ENCODE results near the gene RPS6KC1. TPM values are rescaled to one million over a fixed set of nuclear protein-coding genes. Genes with fewer than 3 reads are reported as not detected.

The RPS6KC1 gene
- total RNA-seq, 6 donors from 2014 or later, result 8.3 to 31.4 (median 15.1) TPM

GRCh38 chr1:213276236-213276635 is 225.2 kb downstream of the RPS6KC1 start:
- no peak overlapping the region for H3K4me3 ChIP-seq
- no peaks in the 10 kb centered on the region for H3K27me3 ChIP-seq
- peaks cover 0 to 18% (median 0%) of the 10 kb centered on the region in 4 donors for H3K36me3 ChIP-seq
- H3K4me1 ChIP-seq, result no peaks in the 10 kb centered on the region
- ATAC-seq (ENCODE audit: low FRiP score in 2 of 2) (no peak), DNase-seq (no peak)
- no peaks in the 10 kb centered on the region for H3K9me3 ChIP-seq
- H3K27ac ChIP-seq, result no peak overlapping the region
- no peak for TF ChIP-seq POLR2AphosphoS5 (IDR thresholded peaks at IDR 0.05)
- no peak for TF ChIP-seq POLR2A (IDR thresholded peaks at IDR 0.05)
- no peak for TF ChIP-seq CTCF (IDR thresholded peaks at IDR 0.05)
- TF ChIP-seq EP300 (IDR thresholded peaks at IDR 0.05), result no peak
- 93 to 94% methylated on average over 2 of the region's 2 CpGs for WGBS, 2 donors

GRCh38 chr1:213277036-213277435 is 226.0 kb downstream of the RPS6KC1 start:
- Histone ChIP-seq H3K27me3 (no peaks in the 10 kb centered on the region), H3K9me3 (no peaks in the 10 kb centered on the region), H3K4me1 (no peaks in the 10 kb centered on the region), H3K36me3 (peaks cover 0 to 18% (median 0%) of the 10 kb centered on the region in 4 donors), H3K4me3 (no peak overlapping the region), H3K27ac (no peak overlapping the region)
- 78 to 81% methylated on average over 2 of the region's 2 CpGs for WGBS, 2 donors
- no peak for TF ChIP-seq EP300 (IDR thresholded peaks at IDR 0.05)
- no peak for TF ChIP-seq POLR2AphosphoS5 (IDR thresholded peaks at IDR 0.05)
- TF ChIP-seq CTCF (IDR thresholded peaks at IDR 0.05), result no peak
- TF ChIP-seq POLR2A (IDR thresholded peaks at IDR 0.05), result no peak
- no peak for ATAC-seq (ENCODE audit: low FRiP score in 2 of 2)
- DNase-seq, result no peak

GRCh38 chr1:213279410-213279809 is 228.4 kb downstream of the RPS6KC1 start:
- H3K27me3 ChIP-seq, result no peaks in the 10 kb centered on the region
- ATAC-seq (ENCODE audit: low FRiP score in 2 of 2) (no peak), DNase-seq (no peak)
- no peak overlapping the region for H3K4me3 ChIP-seq
- H3K4me1 ChIP-seq, result no peaks in the 10 kb centered on the region
- TF ChIP-seq POLR2A (IDR thresholded peaks at IDR 0.05) (no peak), CTCF (IDR thresholded peaks at IDR 0.05) (no peak), EP300 (IDR thresholded peaks at IDR 0.05) (no peak), POLR2AphosphoS5 (IDR thresholded peaks at IDR 0.05) (no peak)
- no peaks in the 10 kb centered on the region for H3K36me3 ChIP-seq
- no peaks in the 10 kb centered on the region for H3K9me3 ChIP-seq
- no peak overlapping the region for H3K27ac ChIP-seq

DNA sequence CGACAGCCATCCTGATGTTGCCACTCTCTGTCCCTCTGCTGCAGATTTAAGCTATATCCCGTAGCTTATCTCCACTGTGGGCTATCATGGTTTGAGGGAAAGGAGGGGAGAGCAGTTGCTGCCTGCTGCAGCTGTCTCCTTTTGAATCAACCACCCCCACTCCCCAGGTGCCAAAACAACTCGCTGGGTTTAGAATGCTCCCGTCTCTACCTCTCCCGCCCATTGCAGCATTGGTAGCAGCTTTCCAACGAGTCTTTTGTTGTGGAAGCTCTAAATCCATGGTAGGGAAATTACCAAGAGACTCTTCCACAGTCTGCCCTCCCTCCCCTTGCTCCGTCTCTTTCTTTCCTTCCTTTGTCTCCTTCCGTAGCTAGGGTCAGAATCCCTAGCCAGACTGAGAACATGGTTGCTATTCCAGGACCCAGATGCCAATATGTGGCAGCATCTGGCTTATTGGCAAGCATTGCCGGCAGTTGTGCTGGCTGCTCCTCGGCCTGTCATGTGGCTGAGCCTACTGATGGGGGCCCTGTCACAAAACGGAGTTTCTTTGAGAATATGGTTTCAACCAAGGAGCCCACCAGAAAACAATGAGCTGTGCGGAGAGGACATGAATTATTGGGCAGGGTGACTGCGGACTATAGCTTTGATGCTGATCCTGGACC is 230.7 kb downstream of the RPS6KC1 start:
- Histone ChIP-seq H3K36me3 (no peaks in the 10 kb centered on the region), H3K4me1 (no peaks in the 10 kb centered on the region), H3K9me3 (no peaks in the 10 kb centered on the region), H3K27ac (no peak overlapping the region), H3K4me3 (no peak overlapping the region), H3K27me3 (no peaks in the 10 kb centered on the region)
- ATAC-seq (ENCODE audit: low FRiP score in 2 of 2), result no peak
- 82 to 84% methylated on average over 13 of the region's 13 CpGs for WGBS, 2 donors
- DNase-seq, result no peak
- TF ChIP-seq EP300 (IDR thresholded peaks at IDR 0.05) (no peak), CTCF (IDR thresholded peaks at IDR 0.05) (no peak), POLR2AphosphoS5 (IDR thresholded peaks at IDR 0.05) (no peak), POLR2A (IDR thresholded peaks at IDR 0.05) (no peak)

DNA sequence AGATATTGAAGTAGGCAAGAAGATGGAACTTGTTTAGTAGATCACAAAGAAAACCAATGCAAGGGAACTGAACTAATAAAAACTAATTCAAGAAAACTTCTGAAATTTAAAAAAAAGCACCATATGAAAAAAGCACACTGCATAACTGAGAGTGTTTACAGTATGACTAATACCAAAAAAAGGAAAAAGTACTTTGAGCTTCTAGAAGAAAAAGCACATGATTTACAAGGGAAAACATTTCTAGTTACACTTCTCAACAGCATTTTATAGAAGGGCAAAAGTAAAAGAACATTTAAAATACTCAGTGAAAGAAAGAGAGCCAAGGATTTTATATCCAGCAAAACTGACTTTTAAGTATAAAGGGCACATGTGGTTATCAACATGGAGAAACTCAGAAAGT is 233.6 kb downstream of the RPS6KC1 start:
- ATAC-seq (ENCODE audit: low FRiP score in 2 of 2) (no peak), DNase-seq (no peak)
- no peak for TF ChIP-seq EP300 (IDR thresholded peaks at IDR 0.05)
- TF ChIP-seq POLR2AphosphoS5 (IDR thresholded peaks at IDR 0.05), result no peak
- TF ChIP-seq POLR2A (IDR thresholded peaks at IDR 0.05), result no peak
- TF ChIP-seq CTCF (IDR thresholded peaks at IDR 0.05), result no peak
- Histone ChIP-seq H3K9me3 (no peaks in the 10 kb centered on the region), H3K27me3 (no peaks in the 10 kb centered on the region), H3K36me3 (no peaks in the 10 kb centered on the region), H3K27ac (no peak overlapping the region), H3K4me1 (no peaks in the 10 kb centered on the region), H3K4me3 (no peak overlapping the region)

Measured in upper lobe of left lung (tissue), 6 donors.